NCI-H510A (cell line): ENCODE data around the gene TBC1D10A.

ENCODE experiments used
- DNase-seq: peaks from one replicate; lab custom pipeline; 2025; lab: John Stamatoyannopoulos, UW

TBC1D10A gene

DNA sequence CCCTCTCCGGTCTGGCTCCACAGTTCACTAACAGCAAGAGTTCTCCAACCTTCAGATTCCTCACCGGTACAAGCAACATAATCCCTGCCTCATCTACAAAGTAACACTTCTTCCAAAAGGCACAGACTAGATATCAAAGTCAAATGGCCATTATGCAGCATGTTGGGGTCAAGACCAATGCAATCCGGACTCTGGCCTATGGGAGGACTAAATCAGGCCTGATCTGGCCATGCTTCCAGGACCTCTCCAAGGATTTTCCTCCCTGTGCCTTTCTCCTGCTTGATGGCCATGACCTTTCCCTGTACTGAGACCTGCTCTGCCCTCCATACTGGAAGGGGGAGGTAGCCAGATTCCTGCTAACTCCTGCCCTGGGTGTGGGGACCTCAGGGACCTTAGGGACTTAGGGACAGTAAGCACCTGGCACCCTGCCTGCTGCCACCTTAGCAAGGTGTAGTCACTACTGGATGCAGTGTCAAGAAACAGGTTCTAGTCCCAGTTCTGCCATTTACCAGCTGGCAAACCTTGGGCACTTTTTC, 6.7 kb downstream of the TBC1D10A start:
- DNase-seq, result no peak

GRCh38 chr22:30318799-30319419, 7.8 kb downstream of the TBC1D10A start:
- DNase-seq, result no peak

GRCh38 chr22:30317778-30318177, 9.0 kb downstream of the TBC1D10A start:
- no peak for DNase-seq

DNA sequence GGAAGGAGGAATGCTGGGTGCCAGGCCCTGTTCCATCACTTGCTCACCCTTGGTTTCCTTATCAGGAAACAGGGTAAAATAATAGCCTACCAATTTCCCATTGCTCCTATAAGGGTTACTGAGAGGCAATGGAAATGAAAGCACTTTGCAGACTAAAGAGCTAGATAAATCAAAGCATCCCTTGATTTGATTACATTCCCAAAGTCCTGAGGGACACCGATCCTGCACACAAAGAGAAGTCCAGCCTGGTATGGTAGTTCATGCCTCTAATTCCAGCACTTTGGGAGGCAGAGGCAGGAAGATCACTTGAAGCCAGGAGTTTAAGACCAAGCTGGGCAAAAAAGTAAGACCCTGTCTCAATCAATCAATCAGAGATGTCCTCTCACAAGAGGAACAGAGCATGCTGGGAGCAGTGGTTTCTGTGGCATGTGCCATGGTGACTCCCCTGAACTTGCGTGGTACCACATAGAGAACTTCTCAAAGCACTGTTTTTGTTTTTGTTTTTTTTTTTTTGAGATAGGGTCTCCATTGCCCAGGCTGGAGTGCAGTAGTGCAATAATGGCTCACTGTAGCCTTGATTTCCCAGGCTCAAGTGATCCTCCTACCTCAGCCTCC, 10.7 kb downstream of the TBC1D10A start:
- DNase-seq, result no peak

DNA sequence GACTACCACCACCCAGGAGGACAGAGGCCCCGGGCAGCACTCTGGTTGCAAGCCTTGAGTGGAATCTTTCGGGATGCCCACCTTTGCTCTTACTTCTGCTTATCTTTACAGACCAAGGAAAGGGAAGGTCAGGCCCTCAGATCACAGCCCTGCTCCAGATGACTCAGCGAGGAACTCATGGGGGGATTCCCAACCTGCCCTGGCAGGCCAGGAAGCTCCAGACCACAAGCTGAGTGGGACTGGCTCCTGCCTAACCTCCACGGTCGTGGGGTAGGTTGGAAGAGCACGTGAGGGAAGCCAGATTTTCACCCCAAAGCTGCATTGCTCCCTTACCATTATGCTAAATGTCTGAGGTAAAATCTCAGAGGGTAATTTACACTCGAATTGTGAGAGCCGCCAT, 11.8 kb downstream of the TBC1D10A start:
- DNase-seq, result no peak

DNA sequence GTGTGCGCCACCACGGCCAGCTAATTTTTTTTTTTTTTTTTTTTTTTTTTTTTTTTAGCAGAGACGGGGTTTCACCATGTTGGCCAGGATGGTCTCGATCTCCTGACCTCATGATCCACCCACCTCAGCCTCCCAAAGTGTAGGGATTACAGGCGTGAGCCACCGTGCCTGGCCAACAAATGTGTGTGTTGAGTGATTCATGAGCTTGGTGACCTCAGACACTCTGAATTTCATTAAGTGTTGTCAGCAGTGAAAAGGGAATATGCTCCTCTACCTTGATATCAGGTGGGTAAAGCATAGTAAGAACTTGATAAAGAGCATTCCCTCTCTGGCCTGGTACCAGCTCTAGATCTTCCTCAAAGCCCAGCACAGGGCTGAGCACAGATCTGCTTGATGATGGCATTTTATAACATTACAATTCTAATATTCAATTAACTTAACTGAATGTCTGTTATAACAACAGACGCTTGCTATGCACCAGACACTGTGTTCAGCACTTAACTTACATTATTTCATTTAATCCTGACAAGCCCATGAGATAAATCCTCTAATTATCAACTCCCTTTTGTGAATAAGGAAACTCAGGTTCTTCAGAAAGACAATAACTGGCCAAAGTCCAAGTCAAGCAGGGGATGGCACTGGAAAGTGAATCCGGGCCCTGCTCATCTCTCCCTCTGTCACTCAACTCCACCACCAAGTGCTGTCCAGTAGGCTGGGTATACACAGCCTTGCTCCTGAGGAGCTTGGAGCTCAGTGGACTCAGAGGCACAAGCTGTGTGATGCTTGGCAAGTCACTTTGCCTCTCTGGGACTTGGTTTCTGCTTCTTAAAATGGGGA, 13.0 kb downstream of the TBC1D10A start:
- DNase-seq, result no peak

- no peak for DNase-seq
Observed at GRCh38 chr22:30312053-30312452, 14.7 kb downstream of the TBC1D10A start.

DNA sequence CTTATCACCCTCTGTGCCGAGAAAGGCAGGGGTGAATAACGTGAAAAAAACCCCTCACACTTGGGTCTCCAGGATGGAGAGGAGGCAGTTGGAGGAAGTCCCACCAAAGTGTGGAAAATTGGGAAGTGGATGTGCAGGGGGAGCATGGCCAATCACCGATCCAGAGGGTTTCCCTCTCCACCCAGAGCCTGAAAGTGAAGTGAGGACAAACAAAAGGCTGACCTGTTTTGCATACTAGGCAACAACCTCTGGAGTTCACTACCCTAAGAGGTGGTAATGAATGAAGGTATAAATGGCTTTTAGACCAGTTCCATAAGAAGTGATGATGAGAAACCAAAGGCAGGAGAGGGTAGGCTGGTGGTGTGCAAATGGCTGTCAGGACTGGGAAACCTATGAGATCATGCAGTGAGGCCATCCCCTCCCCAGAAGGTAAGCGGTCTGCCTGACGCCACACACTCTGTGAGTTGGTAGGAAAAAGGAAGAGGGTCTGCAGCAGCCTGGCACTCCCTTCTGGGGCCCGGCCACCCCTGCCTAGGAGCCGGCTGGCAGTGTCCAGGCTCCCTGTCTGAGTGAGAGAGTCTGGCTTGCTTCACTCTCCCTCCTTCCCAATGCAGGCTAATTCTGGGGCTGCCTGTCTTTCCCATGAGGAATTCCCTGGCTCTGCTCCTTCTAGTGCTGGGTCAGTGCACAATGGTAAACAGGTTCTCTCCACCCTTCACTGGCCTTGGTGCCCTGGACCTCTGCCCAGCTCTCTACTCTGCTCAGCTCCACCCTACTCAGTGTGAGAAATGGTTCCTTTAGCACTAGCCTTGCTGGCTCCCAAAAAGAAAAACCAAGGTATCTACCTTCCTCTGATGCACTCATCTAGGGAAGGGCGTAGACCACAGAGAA, 15.6 kb downstream of the TBC1D10A start:
- no peak for DNase-seq

DNA sequence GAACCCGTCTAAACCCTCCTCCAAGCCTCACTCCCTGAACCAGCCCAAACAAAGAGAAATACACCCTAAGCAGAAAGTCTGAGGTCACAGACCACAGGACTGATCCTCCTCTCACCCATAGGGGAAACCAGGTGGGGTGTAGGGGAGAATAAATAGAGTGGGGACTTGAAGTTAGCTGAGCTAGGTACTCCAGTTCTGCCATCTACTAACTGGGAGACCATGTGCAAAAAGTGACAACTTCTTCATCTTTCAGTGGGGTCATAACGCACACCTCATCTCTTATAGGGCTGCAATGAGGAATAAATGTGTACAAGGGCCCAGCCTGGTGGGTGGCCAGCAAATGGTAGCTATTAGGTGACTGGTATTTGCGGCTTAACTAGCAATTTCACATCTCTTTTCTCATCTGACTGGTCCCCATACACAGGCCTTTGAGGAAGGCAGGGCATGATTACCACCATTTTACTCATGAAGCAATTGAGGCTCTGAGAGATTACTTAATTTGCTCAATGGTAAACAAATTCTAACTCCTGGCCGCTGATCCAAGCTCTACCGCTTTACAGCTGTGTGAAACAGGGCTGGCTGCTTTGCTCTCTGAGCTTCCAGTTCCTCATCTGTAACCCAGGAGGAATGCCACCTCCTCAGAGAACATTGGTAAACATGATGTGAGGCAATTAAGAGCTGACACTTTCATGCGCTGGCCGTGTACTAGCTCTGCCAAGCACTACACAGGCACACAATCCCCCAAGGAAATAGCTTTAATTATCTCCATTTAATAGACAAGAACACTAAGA, 16.6 kb downstream of the TBC1D10A start:
- no peak for DNase-seq

DNA sequence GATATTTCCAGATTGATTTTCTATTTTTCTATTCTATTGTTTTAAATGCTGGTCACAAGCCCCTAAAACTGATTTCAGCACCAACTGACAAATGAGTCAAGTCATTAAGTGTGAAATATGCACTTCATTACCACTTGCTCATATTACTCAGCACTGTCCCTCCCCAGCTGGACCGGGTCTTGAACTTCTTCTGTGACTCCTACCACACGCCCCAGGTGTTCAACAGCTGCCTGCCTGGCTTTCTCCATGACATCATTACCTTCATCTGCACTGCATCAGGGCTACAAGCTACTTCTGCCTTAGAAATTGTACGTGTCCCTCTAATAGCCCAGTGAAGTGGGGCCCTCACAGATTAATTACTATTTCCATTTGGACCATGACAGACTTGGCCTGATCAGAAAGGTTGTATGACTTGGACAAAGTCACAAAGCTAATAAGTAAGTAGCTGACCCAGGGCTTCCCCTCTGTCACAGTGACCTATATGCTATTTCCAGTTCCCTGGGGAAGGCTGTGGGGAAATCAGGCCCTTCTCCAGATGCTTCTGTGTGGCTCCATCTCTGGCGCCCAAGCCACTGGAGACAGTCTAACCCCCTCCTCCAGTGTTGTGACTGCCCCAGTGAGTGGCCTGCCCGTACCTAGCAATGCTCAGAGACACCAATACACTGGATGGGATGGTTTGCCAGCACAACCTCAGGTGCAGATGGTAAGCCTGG, 18.1 kb downstream of the TBC1D10A start:
- no peak for DNase-seq

DNA sequence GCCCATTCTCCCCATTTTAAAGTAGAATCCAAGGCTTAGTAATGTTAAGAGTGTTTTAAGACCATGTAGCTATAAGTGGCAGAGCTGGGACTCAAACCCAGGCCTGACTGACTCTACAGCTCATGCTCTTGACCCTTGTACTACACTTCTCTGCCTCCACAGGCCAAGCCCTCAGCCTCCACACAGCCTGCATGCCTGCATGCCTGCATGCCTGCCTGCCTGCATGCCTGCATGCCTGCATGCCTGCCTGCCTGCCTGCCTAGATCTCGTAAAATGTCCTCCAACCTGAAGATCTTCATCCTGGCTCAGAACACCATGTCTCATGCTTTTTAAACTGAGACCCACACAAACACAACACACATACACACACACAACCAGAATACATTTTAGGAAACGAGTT, 18.6 kb downstream of the TBC1D10A start:
- DNase-seq, result no peak

- no peak for DNase-seq
Observed at GRCh38 chr22:30307041-30307574, 19.6 kb downstream of the TBC1D10A start.

GRCh38 chr22:30306627-30307011, 20.1 kb downstream of the TBC1D10A start:
- no peak for DNase-seq

DNA sequence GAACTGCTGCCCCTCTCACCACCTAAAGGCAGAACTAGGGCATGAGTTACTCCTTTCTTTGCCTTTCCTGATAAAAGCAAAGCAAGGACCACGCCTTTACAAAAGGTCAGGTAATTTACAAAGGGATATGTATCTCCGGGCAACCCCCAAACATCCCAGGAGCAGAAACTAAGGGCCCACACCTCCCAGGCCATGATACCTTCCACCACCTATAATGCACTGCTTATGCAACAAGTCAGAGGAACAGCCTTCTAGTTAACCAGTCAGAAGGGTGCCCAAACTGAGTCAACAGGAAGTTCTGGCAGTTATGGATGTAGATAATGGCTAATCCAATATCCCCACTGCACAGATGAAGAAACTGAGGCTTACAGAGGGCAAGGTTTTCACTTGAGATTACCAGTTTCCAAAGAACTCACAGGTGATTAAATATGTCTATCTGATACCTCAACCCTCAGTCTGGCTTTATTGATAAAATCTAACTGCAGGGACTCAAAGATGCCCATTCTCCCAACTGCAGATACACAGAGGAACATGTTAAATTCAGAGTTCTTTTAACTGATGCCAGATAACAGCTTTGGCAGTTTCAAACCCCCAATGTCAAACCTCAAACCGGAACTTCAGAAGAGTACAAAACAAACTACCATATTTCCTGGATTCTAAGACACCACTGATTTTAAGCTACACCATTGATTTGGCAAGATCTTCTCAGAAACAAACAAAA, 20.7 kb downstream of the TBC1D10A start:
- no peak for DNase-seq

- no peak for DNase-seq
Observed at GRCh38 chr22:30305519-30305905, 21.2 kb downstream of the TBC1D10A start.

DNA sequence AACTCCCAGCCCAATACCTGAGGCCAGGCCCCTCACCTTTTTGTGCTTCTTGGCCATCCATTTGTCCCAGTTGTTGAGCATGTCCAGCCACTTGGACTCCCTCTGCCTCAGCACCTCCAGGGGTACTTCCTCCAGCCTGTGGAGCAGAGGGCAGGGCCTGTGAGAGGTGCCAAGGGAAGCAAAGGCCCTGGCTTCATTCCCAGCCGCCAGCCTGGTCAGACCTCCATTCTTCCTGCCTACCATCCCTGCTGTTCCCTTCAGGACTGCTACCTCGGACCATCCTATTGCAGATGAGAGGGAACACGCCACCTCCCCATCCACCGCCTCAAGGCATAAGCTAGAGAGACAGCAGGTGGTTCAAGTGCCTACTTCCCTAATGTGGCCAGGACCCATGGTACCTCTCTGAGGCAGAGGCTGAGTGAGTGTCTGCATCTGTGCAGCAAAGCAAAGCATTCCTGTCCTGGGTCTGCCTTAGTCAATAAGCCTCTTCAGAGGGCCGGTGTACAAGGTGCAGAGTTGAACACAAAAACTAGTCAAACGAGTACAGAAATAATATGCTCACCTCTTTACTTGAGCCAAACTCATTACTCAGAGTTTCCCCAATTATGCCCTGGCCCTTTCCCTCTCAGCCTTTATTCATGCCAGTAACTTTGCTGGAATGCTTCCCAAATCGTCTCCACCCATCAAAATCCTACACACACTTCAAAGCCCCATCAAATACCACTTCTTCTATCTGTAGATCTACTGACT, 22.1 kb downstream of the TBC1D10A start:
- peak; percentile 44 for DNase-seq

DNA sequence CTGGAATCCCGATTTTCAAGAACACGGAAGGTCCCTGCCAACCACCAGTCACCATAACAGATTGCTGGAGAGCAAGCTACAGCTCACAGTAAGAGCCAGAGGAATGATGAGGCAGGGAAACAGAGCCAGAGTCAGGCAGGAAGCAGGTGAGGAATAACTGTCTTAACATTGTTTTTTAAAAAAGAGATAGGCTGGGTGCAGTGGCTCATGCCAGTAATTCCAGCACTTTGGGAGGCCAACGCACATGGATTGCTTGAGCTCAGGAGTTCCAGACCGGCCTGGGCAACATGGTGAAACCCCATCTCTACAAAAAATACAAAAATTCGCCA, 24.0 kb downstream of the TBC1D10A start:
- DNase-seq, result no peak

- no peak for DNase-seq
Observed at GRCh38 chr22:30301995-30302809, 24.5 kb downstream of the TBC1D10A start.
